ENCODE measurements around the gene BPI.
"Not testable (repeated sequence)": the region's sequence is repeated elsewhere in the genome, so short reads cannot be mapped to it uniquely, and the experiment has no call there.

BPI gene

GRCh38 chr20:38373231-38373867, 69.4 kb downstream of the BPI start:
- no peak for DNase-seq

GRCh38 chr20:38373898-38374297, 69.9 kb downstream of the BPI start:
- DNase-seq: no peak

GRCh38 chr20:38377039-38377685, 73.2 kb downstream of the BPI start:
- no peak for DNase-seq

GRCh38 chr20:38377838-38378237, 73.9 kb downstream of the BPI start:
- not testable (repeated sequence) for DNase-seq

GRCh38 chr20:38383147-38383546, 79.2 kb downstream of the BPI start:
- no peak for DNase-seq

- DNase-seq: no peak
Measured at GRCh38 chr20:38386004-38386403, 82.0 kb downstream of the BPI start.

- no peak for DNase-seq
Measured at GRCh38 chr20:38386851-38387250, 82.9 kb downstream of the BPI start.

All from effector CD4-positive, alpha-beta T cell (primary cell).